ENCODE results near the gene C7orf57.

DNA sequence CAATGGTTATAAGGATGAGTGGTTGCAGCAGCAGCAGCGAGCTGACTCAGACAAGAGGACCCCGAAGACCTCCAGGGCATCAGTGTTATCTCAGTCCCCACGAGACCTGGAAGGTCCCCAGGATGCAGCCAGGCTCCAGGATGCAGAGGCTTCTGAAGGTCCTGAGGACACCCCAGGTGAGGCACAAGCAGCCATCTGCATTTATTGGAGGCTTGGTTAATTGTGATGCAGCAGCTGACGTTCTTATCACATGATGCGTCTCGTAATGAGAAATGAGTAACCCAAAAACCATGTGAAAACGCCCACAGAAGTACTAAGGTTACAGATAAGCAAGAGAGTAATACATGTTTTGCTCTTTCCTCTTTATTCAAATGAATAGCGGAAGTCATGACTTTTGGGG lies 17.4 kb downstream of the C7orf57 start:
- TF ChIP-seq JUN (IDR thresholded peaks at IDR 0.05; ENCODE audit: borderline replicate concordance, insufficient read depth, insufficient read length, low read depth) = no peak
- TF ChIP-seq, protein P1, sequence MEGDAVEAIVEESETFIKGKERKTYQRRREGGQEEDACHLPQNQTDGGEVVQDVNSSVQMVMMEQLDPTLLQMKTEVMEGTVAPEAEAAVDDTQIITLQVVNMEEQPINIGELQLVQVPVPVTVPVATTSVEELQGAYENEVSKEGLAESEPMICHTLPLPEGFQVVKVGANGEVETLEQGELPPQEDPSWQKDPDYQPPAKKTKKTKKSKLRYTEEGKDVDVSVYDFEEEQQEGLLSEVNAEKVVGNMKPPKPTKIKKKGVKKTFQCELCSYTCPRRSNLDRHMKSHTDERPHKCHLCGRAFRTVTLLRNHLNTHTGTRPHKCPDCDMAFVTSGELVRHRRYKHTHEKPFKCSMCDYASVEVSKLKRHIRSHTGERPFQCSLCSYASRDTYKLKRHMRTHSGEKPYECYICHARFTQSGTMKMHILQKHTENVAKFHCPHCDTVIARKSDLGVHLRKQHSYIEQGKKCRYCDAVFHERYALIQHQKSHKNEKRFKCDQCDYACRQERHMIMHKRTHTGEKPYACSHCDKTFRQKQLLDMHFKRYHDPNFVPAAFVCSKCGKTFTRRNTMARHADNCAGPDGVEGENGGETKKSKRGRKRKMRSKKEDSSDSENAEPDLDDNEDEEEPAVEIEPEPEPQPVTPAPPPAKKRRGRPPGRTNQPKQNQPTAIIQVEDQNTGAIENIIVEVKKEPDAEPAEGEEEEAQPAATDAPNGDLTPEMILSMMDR (IDR thresholded peaks at IDR 0.05; ENCODE audit: extremely low read depth in 1 of 2, insufficient read depth in 1 of 2, low read depth in 1 of 2, low read length in 2 of 2) = no peak
- no peak for TF ChIP-seq EZH2 (IDR thresholded peaks at IDR 0.05; ENCODE audit: borderline replicate concordance, low read depth, low read length, severe bottlenecking)
- TF ChIP-seq POLR2A (IDR thresholded peaks at IDR 0.05; ENCODE audit: low read depth, low read length) = no peak
